Stimulated activated naive CD4-positive, alpha-beta T cell treated with Interleukin-2 at 50 U/mL for 16 hours (primary cell): ENCODE measurements around the gene SLC35F5.
"Not testable (repeated sequence)": the region's sequence is repeated elsewhere in the genome, so short reads cannot be mapped to it uniquely, and the experiment has no call there.

ENCODE experiments used
- DNase-seq: peaks from one replicate; lab custom pipeline; 2025; lab: John Stamatoyannopoulos, UW

SLC35F5 gene

DNA sequence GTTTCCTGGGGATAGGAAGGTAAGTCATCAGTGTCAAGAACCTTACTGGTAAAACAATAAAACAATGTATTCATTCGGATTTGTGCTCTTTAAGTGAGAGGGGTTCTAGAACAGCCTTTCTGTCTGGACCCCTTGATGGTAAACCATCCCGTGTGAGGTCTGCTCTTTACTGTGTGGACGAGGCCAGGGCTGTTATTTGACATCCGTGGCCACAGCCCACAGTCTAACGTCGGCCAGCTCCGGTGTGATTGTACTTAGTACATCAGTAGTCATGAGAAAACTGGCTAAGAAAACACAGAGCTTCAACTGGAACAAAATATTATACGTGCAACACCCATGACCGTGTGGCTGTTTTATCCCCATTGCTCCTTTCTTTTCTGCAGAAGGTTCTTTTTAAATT, 62.0 kb downstream of the SLC35F5 start:
- DNase-seq, result no peak

- DNase-seq, result peak; percentile 24
Measured at GRCh38 chr2:113692698-113693428, 63.6 kb downstream of the SLC35F5 start.

DNA sequence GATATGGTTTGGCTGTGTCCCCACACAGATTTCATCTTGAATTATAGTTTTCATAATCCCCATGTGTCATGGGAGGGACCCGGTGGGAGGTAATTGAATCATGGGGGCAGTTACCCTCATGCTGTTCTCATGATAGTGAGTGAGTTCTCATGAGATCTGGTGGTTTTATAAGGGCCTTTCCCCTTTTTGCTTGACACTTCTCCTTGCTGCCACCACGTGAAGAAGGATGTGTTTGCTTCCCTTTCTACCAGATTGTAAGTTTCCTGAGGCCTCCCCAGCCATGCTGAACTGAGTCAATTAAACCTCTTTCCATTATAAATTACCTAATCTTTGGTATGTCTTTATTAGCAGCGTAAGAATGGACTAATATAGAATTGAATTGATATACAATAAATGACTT, 65.6 kb downstream of the SLC35F5 start:
- DNase-seq, result not testable (repeated sequence)

- DNase-seq, result no peak
Measured at GRCh38 chr2:113686537-113686936, 69.9 kb downstream of the SLC35F5 start.

DNA sequence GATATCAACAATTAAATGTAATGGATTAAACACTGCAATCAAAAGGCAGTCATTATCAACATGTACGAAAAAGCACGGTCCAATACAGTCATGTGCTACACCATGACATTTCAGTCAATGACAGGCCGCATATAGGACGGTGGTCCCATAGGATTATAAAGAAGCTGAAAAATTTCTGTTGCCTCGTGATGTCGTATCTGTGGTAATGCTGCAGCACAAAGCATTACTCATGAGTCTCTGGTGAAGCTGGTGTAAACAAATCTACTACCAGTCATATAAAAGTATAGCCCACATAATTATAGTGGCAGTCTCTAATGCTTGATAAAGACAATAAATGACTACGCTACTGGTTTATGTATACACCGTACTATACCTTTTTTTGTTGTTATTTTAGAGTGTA, 71.0 kb downstream of the SLC35F5 start:
- DNase-seq, result no peak

- DNase-seq, result no peak
Measured at GRCh38 chr2:113679457-113679856, 77.0 kb downstream of the SLC35F5 start.

DNA sequence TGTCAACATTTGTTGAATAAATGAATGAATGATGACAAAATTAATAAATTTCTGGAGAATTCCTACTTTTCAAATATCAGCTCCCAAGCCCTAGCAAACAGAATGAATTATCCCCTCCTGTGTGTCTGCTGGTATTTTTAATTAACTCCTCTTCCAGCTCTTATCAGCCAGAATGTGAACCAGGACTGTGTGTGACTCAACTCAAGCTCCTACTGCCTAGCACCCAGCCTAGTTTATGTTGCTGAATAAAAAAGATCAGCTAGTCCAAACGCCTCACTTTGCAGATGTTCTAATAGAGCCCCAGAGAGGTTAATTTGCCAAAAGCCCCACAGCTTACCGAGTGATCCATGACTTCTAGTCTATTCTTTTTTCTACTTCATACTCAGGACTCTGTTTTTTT, 79.1 kb downstream of the SLC35F5 start:
- no peak for DNase-seq

DNA sequence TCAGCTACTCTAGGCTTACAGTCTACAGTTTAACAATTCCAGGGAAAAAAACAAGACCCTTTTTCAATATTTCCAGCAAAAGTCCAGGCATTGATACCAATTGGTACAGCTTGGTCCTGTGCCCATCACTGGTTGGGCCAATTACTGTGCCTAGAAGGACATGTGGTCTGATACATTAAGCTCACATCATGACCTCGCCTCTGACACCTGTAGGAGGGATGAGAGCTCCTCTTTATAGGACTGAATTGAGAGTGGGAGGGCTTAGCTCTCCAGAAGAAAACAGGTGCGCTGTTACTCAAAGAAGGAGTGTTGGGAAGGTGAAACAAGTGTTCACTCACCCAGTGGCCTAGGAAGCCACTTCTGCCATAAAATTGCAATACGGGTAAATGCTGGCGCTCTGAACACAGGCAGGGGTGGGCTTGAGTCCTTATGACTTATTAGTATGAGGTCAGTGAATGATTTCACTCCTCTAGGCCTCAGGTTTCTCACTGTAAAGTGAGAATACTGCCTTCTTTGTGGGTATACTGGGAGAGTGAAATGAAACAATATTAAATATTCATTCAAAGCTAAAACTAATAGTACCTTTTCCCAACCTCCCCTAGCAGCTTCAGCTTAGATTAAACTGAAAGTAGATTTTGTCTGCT, 79.7 kb downstream of the SLC35F5 start:
- DNase-seq, result no peak

GRCh38 chr2:113675875-113676274, 80.6 kb downstream of the SLC35F5 start:
- no peak for DNase-seq

- DNase-seq, result no peak
Measured at GRCh38 chr2:113672326-113672932, 84.0 kb downstream of the SLC35F5 start.

- DNase-seq, result not testable (repeated sequence)
Measured at GRCh38 chr2:113669013-113669412, 87.4 kb downstream of the SLC35F5 start.

GRCh38 chr2:113664761-113665533, 91.5 kb downstream of the SLC35F5 start:
- not testable (repeated sequence) for DNase-seq

GRCh38 chr2:113663285-113664060, 93.0 kb downstream of the SLC35F5 start:
- DNase-seq, result not testable (repeated sequence)
